ENCODE measurements around the gene CASK.
A peak's percentile ranks its signal among the peaks of the same experiment; 100 is the strongest.

Gene CASK

DNA sequence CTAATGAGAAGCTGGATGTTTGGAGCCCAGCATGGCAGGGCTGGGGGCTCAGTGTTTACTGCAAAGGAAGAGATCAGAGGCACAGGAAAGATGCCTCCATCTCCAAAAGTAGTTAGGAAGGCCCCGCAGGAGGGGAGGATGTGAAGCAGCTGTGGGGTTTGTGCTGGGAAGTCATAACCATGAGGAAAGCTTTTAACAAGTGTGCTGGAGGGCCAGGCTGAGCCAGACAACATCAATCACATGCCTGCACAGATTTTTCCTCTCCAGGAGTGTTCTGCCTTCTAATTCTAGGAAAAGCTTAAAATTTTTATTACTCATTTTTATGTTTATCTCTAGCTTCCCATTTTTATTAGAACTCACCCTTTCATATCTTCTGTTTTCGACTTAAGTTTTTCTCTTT, 134.0 kb downstream of the CASK start:
- H3K36me3 ChIP-seq (ENCODE audit: control insufficient read depth, insufficient read depth, low read length), result no peaks in the 10 kb centered on the region
- no CpG with 5 or more reads among the region's 2 CpGs for WGBS (ENCODE audit: extremely low coverage, insufficient coverage, low lambda C conversion rate)
- H4K8ac ChIP-seq (ENCODE audit: low read depth, low read length), result no peak overlapping the region
- no peaks in the 10 kb centered on the region for H3K79me1 ChIP-seq (ENCODE audit: low read length)
- H3K27me3 ChIP-seq (ENCODE audit: insufficient read depth, low read length, poor library complexity), result no peaks in the 10 kb centered on the region
- no peaks in the 10 kb centered on the region for H3K79me2 ChIP-seq (ENCODE audit: control insufficient read depth, insufficient read depth, low read length)
- no peak overlapping the region for H2BK120ac ChIP-seq (ENCODE audit: low read depth, low read length)
- no peak overlapping the region for H3K27ac ChIP-seq (ENCODE audit: low read depth, low read length)
- H3K23ac ChIP-seq (ENCODE audit: low read length), result no peak overlapping the region
- DNase-seq, result no peak
- H3K56ac ChIP-seq (ENCODE audit: low read length), result no peak overlapping the region
- H3K9ac ChIP-seq (ENCODE audit: low read length), result no peak overlapping the region
- no peak overlapping the region for H3K4me3 ChIP-seq (ENCODE audit: low read length)
- H3K18ac ChIP-seq (ENCODE audit: low read length), result no peak overlapping the region
- H3K4ac ChIP-seq (ENCODE audit: low read depth, low read length), result no peak overlapping the region
- H2AK5ac ChIP-seq (ENCODE audit: low read length), result no peak overlapping the region
- H2BK15ac ChIP-seq (replicated peaks; ENCODE audit: low read depth), result no peak overlapping the region
- no peak overlapping the region for H2BK5ac ChIP-seq (ENCODE audit: low read length)
- H3K4me2 ChIP-seq (ENCODE audit: low read length), result no peak overlapping the region
- no peak overlapping the region for H4K5ac ChIP-seq (ENCODE audit: low read length)
- H3K4me1 ChIP-seq (ENCODE audit: control insufficient read depth, low read depth, low read length), result no peaks in the 10 kb centered on the region

DNA sequence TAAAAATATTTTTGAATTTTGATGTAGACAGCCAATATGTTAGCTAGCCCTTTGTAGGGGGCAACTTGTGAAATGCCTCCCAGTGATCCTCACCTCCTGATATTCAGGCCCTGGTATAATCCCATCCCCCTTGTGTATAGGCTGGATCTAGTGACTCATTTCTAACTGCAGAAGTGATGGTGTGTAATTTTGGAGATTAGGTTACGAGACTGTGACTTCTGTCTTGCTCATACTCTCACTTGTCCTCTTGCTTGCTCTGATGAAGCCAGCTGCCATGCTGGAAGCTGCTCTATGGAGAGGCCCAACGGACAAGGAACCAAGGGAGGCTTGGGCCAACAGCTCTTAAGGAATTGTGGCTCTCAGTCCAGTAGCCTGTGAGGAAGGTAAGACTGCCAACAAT, 137.7 kb downstream of the CASK start:
- Histone ChIP-seq H3K18ac (ENCODE audit: low read length) (no peak overlapping the region), H3K79me1 (ENCODE audit: low read length) (no peaks in the 10 kb centered on the region), H3K4me3 (ENCODE audit: low read length) (no peak overlapping the region), H3K56ac (ENCODE audit: low read length) (no peak overlapping the region), H3K79me2 (ENCODE audit: control insufficient read depth, insufficient read depth, low read length) (no peaks in the 10 kb centered on the region), H3K4ac (ENCODE audit: low read depth, low read length) (no peak overlapping the region), H3K27me3 (ENCODE audit: insufficient read depth, low read length, poor library complexity) (no peaks in the 10 kb centered on the region), H4K8ac (ENCODE audit: low read depth, low read length) (no peak overlapping the region), H3K9ac (ENCODE audit: low read length) (no peak overlapping the region), H4K5ac (ENCODE audit: low read length) (no peak overlapping the region), H3K36me3 (ENCODE audit: control insufficient read depth, insufficient read depth, low read length) (no peaks in the 10 kb centered on the region), H3K23ac (ENCODE audit: low read length) (no peak overlapping the region), H3K4me1 (ENCODE audit: control insufficient read depth, low read depth, low read length) (no peaks in the 10 kb centered on the region), H2AK5ac (ENCODE audit: low read length) (no peak overlapping the region), H3K27ac (ENCODE audit: low read depth, low read length) (no peak overlapping the region), H2BK15ac (replicated peaks; ENCODE audit: low read depth) (no peak overlapping the region), H2BK5ac (ENCODE audit: low read length) (no peak overlapping the region), H2BK120ac (ENCODE audit: low read depth, low read length) (no peak overlapping the region), H3K4me2 (ENCODE audit: low read length) (no peak overlapping the region)
- no peak for DNase-seq
- no CpG with 5 or more reads among the region's 2 CpGs for WGBS (ENCODE audit: extremely low coverage, insufficient coverage, low lambda C conversion rate)

GRCh38 chrX:41781500-41781899, 141.9 kb downstream of the CASK start:
- no CpG with 5 or more reads among the region's 2 CpGs for WGBS (ENCODE audit: extremely low coverage, insufficient coverage, low lambda C conversion rate)
- DNase-seq, result peak; percentile 42
- no peak overlapping the region for H3K4ac ChIP-seq (ENCODE audit: low read depth, low read length)

DNA sequence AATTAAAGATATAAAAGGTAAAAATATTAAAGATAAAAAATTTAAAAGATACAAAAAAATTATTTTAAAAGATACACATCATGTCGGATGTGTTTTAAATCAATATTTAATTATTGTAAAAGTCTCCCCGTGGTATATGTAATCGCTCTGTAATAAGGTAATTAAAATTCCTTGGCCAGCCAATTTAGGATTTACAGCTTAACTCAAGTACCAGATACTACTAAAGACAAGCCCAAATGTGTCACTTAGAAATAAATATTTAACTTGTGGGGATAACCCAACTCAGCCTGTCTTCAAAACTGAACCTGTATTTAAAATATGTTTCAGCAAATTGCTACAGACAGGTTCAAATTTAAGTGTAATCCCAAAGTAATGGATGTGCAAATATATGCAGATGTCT, 143.4 kb downstream of the CASK start:
- H3K4me3 ChIP-seq (ENCODE audit: low read length), result no peak overlapping the region
- no peak overlapping the region for H4K8ac ChIP-seq (ENCODE audit: low read depth, low read length)
- no peaks in the 10 kb centered on the region for H3K27me3 ChIP-seq (ENCODE audit: insufficient read depth, low read length, poor library complexity)
- H3K56ac ChIP-seq (ENCODE audit: low read length), result no peak overlapping the region
- H4K5ac ChIP-seq (ENCODE audit: low read length), result no peak overlapping the region
- no peak overlapping the region for H3K4ac ChIP-seq (ENCODE audit: low read depth, low read length)
- no peaks in the 10 kb centered on the region for H3K4me1 ChIP-seq (ENCODE audit: control insufficient read depth, low read depth, low read length)
- no peak overlapping the region for H3K23ac ChIP-seq (ENCODE audit: low read length)
- no peak overlapping the region for H3K4me2 ChIP-seq (ENCODE audit: low read length)
- H3K36me3 ChIP-seq (ENCODE audit: control insufficient read depth, insufficient read depth, low read length), result no peaks in the 10 kb centered on the region
- no peak overlapping the region for H3K9ac ChIP-seq (ENCODE audit: low read length)
- H2BK120ac ChIP-seq (ENCODE audit: low read depth, low read length), result no peak overlapping the region
- H3K18ac ChIP-seq (ENCODE audit: low read length), result no peak overlapping the region
- no peak for DNase-seq
- no peak overlapping the region for H3K27ac ChIP-seq (ENCODE audit: low read depth, low read length)
- no peaks in the 10 kb centered on the region for H3K79me2 ChIP-seq (ENCODE audit: control insufficient read depth, insufficient read depth, low read length)
- H2BK5ac ChIP-seq (ENCODE audit: low read length), result no peak overlapping the region
- no peak overlapping the region for H2BK15ac ChIP-seq (replicated peaks; ENCODE audit: low read depth)
- no CpG with 5 or more reads among the region's 3 CpGs for WGBS (ENCODE audit: extremely low coverage, insufficient coverage, low lambda C conversion rate)
- no peak overlapping the region for H2AK5ac ChIP-seq (ENCODE audit: low read length)
- H3K79me1 ChIP-seq (ENCODE audit: low read length), result no peaks in the 10 kb centered on the region

More at GRCh38 chrX:41781500-41781899, 141.9 kb downstream of the CASK start:
- Histone ChIP-seq H3K27me3 (ENCODE audit: insufficient read depth, low read length, poor library complexity) (no peaks in the 10 kb centered on the region), H4K5ac (ENCODE audit: low read length) (no peak overlapping the region), H3K27ac (ENCODE audit: low read depth, low read length) (no peak overlapping the region), H2BK120ac (ENCODE audit: low read depth, low read length) (no peak overlapping the region), H2BK5ac (ENCODE audit: low read length) (no peak overlapping the region), H3K4me1 (ENCODE audit: control insufficient read depth, low read depth, low read length) (no peaks in the 10 kb centered on the region), H4K8ac (ENCODE audit: low read depth, low read length) (no peak overlapping the region), H2BK15ac (replicated peaks; ENCODE audit: low read depth) (no peak overlapping the region), H3K4me2 (ENCODE audit: low read length) (no peak overlapping the region), H3K18ac (ENCODE audit: low read length) (no peak overlapping the region), H2AK5ac (ENCODE audit: low read length) (no peak overlapping the region), H3K4me3 (ENCODE audit: low read length) (no peak overlapping the region), H3K9ac (ENCODE audit: low read length) (no peak overlapping the region), H3K79me2 (ENCODE audit: control insufficient read depth, insufficient read depth, low read length) (no peaks in the 10 kb centered on the region), H3K79me1 (ENCODE audit: low read length) (no peaks in the 10 kb centered on the region), H3K36me3 (ENCODE audit: control insufficient read depth, insufficient read depth, low read length) (no peaks in the 10 kb centered on the region), H3K56ac (ENCODE audit: low read length) (no peak overlapping the region), H3K23ac (ENCODE audit: low read length) (no peak overlapping the region)

GRCh38 chrX:41779030-41779564, 144.3 kb downstream of the CASK start:
- whole genome bisulfite sequencing (ENCODE audit: extremely low coverage, insufficient coverage, low lambda C conversion rate), result no CpG with 5 or more reads among the region's 1 CpG
- no peak overlapping the region for H3K23ac ChIP-seq (ENCODE audit: low read length)

DNA sequence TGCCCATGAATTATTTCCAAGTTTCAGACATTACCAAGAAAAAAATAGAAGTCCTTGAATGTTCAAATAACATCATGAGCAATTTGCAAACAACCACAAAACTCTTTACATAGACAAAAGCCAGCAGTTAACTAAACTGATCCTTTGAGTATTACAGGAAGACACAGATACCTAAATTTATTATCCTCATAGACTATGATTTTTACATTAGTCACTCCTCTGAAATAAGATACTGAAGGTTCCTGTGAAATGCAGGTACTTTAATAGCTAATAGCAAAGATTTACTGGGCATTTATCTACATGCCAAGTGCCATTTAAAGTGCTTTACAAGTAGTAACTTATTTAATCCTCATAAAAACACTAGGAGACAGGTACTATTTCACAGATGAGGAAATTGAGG, 161.7 kb downstream of the CASK start:
- H2BK120ac ChIP-seq (ENCODE audit: low read depth, low read length), result no peak overlapping the region
- no peak overlapping the region for H2BK5ac ChIP-seq (ENCODE audit: low read length)
- no peak overlapping the region for H3K4me3 ChIP-seq (ENCODE audit: low read length)
- no peaks in the 10 kb centered on the region for H3K4me1 ChIP-seq (ENCODE audit: control insufficient read depth, low read depth, low read length)
- H3K18ac ChIP-seq (ENCODE audit: low read length), result no peak overlapping the region
- H2BK15ac ChIP-seq (replicated peaks; ENCODE audit: low read depth), result no peak overlapping the region
- no peaks in the 10 kb centered on the region for H3K79me1 ChIP-seq (ENCODE audit: low read length)
- H3K27me3 ChIP-seq (ENCODE audit: insufficient read depth, low read length, poor library complexity), result no peaks in the 10 kb centered on the region
- H3K4ac ChIP-seq (ENCODE audit: low read depth, low read length), result no peak overlapping the region
- DNase-seq, result no peak
- H3K79me2 ChIP-seq (ENCODE audit: control insufficient read depth, insufficient read depth, low read length), result no peaks in the 10 kb centered on the region
- H3K4me2 ChIP-seq (ENCODE audit: low read length), result no peak overlapping the region
- no peak overlapping the region for H3K27ac ChIP-seq (ENCODE audit: low read depth, low read length)
- no peak overlapping the region for H4K8ac ChIP-seq (ENCODE audit: low read depth, low read length)
- H3K56ac ChIP-seq (ENCODE audit: low read length), result no peak overlapping the region
- H3K9ac ChIP-seq (ENCODE audit: low read length), result no peak overlapping the region
- no peak overlapping the region for H4K5ac ChIP-seq (ENCODE audit: low read length)
- no peak overlapping the region for H3K23ac ChIP-seq (ENCODE audit: low read length)
- no peaks in the 10 kb centered on the region for H3K36me3 ChIP-seq (ENCODE audit: control insufficient read depth, insufficient read depth, low read length)
- no peak overlapping the region for H2AK5ac ChIP-seq (ENCODE audit: low read length)

More at GRCh38 chrX:41779030-41779564, 144.3 kb downstream of the CASK start:
- Histone ChIP-seq H3K4me2 (ENCODE audit: low read length) (no peak overlapping the region), H2BK5ac (ENCODE audit: low read length) (no peak overlapping the region), H3K4me1 (ENCODE audit: control insufficient read depth, low read depth, low read length) (no peaks in the 10 kb centered on the region), H3K79me2 (ENCODE audit: control insufficient read depth, insufficient read depth, low read length) (no peaks in the 10 kb centered on the region), H3K18ac (ENCODE audit: low read length) (no peak overlapping the region), H2BK15ac (replicated peaks; ENCODE audit: low read depth) (no peak overlapping the region), H4K8ac (ENCODE audit: low read depth, low read length) (no peak overlapping the region), H3K4me3 (ENCODE audit: low read length) (no peak overlapping the region), H2AK5ac (ENCODE audit: low read length) (no peak overlapping the region), H3K27me3 (ENCODE audit: insufficient read depth, low read length, poor library complexity) (no peaks in the 10 kb centered on the region), H4K5ac (ENCODE audit: low read length) (no peak overlapping the region), H3K27ac (ENCODE audit: low read depth, low read length) (no peak overlapping the region), H3K4ac (ENCODE audit: low read depth, low read length) (no peak overlapping the region), H3K9ac (ENCODE audit: low read length) (no peak overlapping the region), H2BK120ac (ENCODE audit: low read depth, low read length) (no peak overlapping the region), H3K36me3 (ENCODE audit: control insufficient read depth, insufficient read depth, low read length) (no peaks in the 10 kb centered on the region), H3K56ac (ENCODE audit: low read length) (no peak overlapping the region), H3K79me1 (ENCODE audit: low read length) (no peaks in the 10 kb centered on the region)
- no peak for DNase-seq
